ENCODE results near the gene ATF2.

- no peak for TF ChIP-seq CHD4 (IDR thresholded peaks at IDR 0.05; ENCODE audit: insufficient read depth, insufficient replicate concordance, low read depth, low read length, poor library complexity, severe bottlenecking)
- no peak for TF ChIP-seq BRF2 (IDR thresholded peaks at IDR 0.05; ENCODE audit: borderline replicate concordance, insufficient read depth, insufficient read length)
- TF ChIP-seq CTCF (IDR thresholded peaks at IDR 0.05 in 2 of 3, conservative IDR thresholded peaks at IDR 0.05 in 1 of 3; ENCODE audit: insufficient read depth in 2 of 3, low read depth in 1 of 3, low read length in 3 of 3), result no peak
- no peak for TF ChIP-seq EP300 (IDR thresholded peaks at IDR 0.05; ENCODE audit: low read length)
- TF ChIP-seq POLR2AphosphoS5 (IDR thresholded peaks at IDR 0.05; ENCODE audit: control insufficient read depth, insufficient read depth, low read depth, low read length), result no peak
- TF ChIP-seq ZC3H11A (IDR thresholded peaks at IDR 0.05; ENCODE audit: low read depth, low read length), result no peak
- TF ChIP-seq NFIC (IDR thresholded peaks at IDR 0.05), result no peak
Measured at GRCh38 chr2:175080479-175080878, 87.5 kb downstream of the ATF2 start.
